ENCODE measurements around the gene DLX2.
A peak's percentile ranks its signal among the peaks of the same experiment; 100 is the strongest.

DLX2 gene

GRCh38 chr2:172093416-172094293 is 9.0 kb downstream of the DLX2 start:
- no peak for DNase-seq

GRCh38 chr2:172092716-172093415 is 9.8 kb downstream of the DLX2 start:
- DNase-seq, result no peak

- no peak for DNase-seq
Measured at GRCh38 chr2:172091761-172092566, 10.7 kb downstream of the DLX2 start.

GRCh38 chr2:172091000-172091641 is 11.6 kb downstream of the DLX2 start:
- DNase-seq, result no peak

- DNase-seq, result no peak
Measured at GRCh38 chr2:172090044-172090961, 12.4 kb downstream of the DLX2 start.

GRCh38 chr2:172089633-172090032 is 13.1 kb downstream of the DLX2 start:
- DNase-seq, result no peak

GRCh38 chr2:172089005-172089504 is 13.6 kb downstream of the DLX2 start:
- DNase-seq, result no peak

GRCh38 chr2:172088245-172089004 is 14.3 kb downstream of the DLX2 start:
- DNase-seq, result no peak

- DNase-seq, result no peak
Measured at GRCh38 chr2:172087780-172088244, 14.9 kb downstream of the DLX2 start.

- no peak for DNase-seq
Measured at GRCh38 chr2:172087207-172087779, 15.4 kb downstream of the DLX2 start.

- DNase-seq, result no peak
Measured at GRCh38 chr2:172086241-172087206, 16.2 kb downstream of the DLX2 start.

GRCh38 chr2:172085460-172086159 is 17.1 kb downstream of the DLX2 start, which contains the start of gene DLX1:
TSS of gene DLX1 (plus strand) at chr2:172085507. CDS start at chr2:172085678, 171 bp downstream.
- no peak for DNase-seq

GRCh38 chr2:172084645-172085459 is 17.8 kb downstream of the DLX2 start:
- DNase-seq, result peak; percentile 96

- no peak for DNase-seq
Measured at GRCh38 chr2:172084395-172084644, 18.4 kb downstream of the DLX2 start.

- no peak for DNase-seq
Measured at GRCh38 chr2:172083628-172084394, 18.9 kb downstream of the DLX2 start.

- DNase-seq, result no peak
Measured at GRCh38 chr2:172082944-172083627, 19.6 kb downstream of the DLX2 start.

Measured in fibroblast of skin of right biceps (primary cell).